ENCODE data around the gene RPL10A.

The RPL10A gene

GRCh38 chr6:35475573-35475972 lies 7.4 kb downstream of the RPL10A start:
- no peak for DNase-seq (ENCODE audit: low read depth)

DNA sequence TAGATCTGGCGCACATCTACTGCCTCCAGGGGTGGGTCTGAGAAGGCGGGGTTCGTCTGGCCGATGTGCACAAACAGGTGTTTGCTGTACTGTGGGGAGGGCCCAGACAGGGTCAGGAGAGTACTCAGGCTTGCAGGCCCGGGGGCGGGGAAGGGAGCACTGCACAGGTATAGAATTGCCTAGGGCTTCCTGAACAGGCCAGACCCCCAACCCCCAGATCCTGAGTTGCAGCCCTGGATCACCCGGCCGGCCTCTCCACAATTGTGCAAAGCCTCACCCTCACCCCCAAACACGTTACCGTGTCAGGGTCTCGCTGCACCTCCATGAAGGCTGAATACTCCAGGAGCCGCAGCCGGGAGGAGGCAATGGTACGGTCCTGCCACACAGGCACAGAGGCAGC lies 7.8 kb downstream of the RPL10A start:
- no peak for DNase-seq (ENCODE audit: low read depth)

DNA sequence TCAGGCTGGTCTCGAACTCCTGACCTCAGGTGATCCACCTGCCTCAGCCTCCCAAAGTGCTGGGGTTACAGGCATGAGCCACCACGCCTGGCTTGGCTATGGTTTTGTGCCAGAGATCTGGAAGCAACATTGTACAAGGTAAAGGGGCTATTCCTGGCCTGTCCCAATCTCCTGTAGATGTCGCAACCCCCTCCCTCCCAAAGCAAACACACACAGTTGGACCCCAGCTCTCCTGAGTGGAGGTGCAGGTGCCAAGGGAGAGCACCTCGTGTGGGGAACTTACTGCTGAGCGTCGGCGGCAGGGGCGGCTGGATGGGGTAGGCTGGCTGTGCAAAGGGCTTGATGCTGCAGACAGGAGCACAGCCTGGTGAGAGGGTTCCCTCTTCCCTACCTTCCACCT lies 8.8 kb downstream of the RPL10A start:
- DNase-seq (ENCODE audit: low read depth) = no peak

- no peak for DNase-seq (ENCODE audit: low read depth)
Observed at GRCh38 chr6:35477551-35478179, 9.5 kb downstream of the RPL10A start.

- no peak for DNase-seq (ENCODE audit: low read depth)
Observed at GRCh38 chr6:35478259-35478658, 10.1 kb downstream of the RPL10A start.

DNA sequence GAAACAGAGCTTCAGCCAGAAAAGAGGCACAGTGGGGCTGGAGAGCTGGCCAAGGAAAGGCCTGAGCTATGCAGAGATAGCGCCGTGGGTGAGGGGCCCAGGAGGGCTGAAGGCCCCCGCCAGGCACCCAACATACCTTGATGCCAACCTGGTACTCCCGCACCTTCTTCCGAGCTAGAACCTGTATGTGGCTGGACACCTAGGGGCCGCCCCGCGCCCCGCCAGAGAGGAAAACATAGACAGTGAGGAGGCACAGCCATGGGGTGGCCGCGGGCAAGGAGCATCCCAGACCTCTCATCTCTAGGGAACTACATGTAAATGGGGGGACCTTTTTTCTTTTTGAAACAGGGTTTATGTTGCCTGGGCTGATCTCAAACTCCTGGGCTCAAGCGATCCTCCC lies 12.0 kb downstream of the RPL10A start:
- no peak for DNase-seq (ENCODE audit: low read depth)

GRCh38 chr6:35481226-35481625 lies 13.0 kb downstream of the RPL10A start:
- DNase-seq (ENCODE audit: low read depth) = no peak

GRCh38 chr6:35483062-35483461 lies 14.9 kb downstream of the RPL10A start:
- no peak for DNase-seq (ENCODE audit: low read depth)

DNA sequence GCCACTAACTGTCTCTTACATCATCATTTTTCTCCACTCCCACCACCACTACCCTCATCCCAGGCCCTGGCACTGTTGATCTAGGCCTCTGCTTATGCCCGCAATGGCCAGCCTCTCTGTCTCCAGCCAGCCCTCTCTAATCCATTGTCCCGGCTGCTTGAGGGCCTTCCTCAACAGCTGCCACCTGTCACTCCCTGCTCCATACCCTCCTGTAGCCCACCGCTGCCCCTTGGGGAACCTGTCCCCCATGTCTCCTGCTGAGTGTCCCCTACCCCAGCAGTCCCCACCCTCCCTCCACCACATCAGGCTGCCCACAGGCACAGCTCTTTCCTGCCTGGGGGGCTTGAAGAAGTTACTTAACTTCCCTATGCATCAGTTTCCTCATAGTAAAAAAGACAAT lies 15.3 kb downstream of the RPL10A start:
- no peak for DNase-seq (ENCODE audit: low read depth)

- no peak for DNase-seq (ENCODE audit: low read depth)
Observed at GRCh38 chr6:35483893-35484645, 15.9 kb downstream of the RPL10A start.

DNA sequence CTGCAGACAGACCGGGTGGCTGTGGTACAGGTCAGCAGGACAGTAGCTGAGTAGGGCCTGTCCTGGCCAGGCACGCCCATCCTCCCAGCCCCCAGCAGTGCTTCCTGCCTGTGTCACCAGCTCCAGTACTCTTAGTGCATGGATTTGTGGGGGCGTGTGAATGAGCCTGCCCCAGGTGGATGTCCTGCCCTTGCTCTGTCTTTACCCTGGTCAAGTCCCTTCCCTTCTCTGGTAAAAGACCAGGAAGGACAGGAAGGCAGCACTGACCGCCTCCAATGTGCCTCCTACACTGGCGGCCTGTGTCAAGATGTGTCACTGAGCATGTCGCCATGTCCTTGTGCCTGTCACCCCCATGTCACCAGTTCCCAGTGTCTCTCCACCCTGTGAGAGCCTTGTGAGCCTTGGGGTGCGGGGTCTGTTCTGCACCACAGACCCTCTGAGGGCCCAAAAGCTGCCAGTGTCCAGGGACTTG lies 16.8 kb downstream of the RPL10A start:
- DNase-seq (ENCODE audit: low read depth) = no peak

GRCh38 chr6:35485402-35485877 lies 17.2 kb downstream of the RPL10A start:
- DNase-seq (ENCODE audit: low read depth) = no peak

DNA sequence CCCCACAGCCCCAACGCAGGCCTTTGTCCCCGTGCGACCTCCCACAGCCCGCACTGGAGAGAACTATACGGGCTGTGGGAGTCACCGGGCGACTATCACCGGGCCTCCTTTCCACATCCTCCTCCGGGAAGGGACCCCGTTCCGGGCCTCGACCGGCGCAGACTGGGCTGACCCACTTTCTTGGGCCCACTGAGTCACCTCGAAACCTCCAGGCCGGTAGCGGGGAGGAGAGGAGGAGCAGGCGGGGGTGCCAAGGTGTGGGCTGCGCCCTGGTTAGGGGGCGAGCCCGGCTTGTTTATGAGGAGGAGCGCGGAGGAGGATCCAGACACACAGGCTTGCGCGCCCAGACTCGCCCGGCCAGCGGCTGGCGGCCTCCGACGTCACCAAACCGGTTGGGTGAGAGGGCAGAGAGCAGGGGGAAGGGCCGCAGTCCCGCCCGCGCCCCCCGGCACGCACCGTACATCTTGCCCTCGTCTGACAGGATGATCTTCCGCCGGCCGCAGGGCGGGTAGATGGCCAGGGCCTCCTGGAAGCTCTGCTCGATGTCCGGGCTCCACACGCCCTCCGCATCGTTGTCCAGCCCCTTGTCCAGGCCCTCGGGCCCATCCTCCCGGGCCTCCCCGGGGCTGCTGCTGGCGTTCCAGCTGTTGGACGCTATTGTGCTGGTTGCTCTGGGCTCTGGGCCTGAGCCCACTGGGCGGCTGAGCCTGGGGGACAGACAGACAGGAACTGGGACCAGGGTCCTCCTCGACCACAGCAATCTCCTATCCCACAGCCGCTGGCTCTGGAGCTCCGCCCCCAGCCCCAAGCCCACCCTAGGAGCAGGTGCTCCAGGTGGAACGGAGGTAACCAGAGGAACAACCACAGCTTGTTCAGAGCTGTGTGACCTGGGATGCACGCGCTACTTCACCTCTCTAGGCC lies 18.1 kb downstream of the RPL10A start:
- DNase-seq (ENCODE audit: low read depth) = no peak

DNA sequence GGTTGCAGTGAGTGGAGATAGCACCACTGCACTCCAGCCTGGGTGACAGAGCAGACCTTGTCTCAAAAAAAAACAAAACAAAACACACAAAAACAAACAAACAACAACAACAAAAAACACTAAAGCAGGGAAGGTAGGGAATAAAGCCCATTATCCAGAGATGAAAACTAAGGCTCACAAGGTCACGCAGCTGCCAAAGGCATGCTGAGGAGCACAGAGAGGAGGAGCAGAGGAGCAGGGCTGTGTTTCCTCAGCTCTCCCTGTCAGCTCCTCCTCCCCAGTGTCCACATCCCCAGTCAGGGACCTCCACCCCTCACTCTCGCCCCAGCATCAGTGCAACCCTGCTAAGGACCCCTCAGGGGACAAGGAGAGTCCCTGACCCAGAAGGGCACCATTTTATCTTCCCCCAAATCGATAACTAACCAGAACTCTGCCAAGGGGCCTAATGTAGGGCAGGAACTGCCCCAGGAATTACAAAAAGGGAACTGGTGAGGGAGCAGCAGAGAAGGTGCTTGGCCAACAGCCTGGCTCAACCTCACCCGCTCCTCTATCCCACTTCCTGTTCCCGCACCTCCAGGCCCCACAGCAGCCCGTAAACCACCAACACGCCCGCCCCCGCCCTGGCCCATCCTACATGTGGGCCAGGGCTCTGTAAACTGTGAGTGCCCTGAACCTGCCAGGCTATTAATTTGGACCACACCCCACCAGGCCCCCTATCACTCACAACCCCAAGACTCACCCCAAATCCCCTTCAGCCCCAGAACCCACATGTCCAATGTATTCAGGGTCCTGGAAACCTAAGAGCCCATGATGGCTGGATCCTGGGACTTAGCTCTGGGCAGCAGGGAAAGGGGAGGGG lies 19.7 kb downstream of the RPL10A start:
- no peak for DNase-seq (ENCODE audit: low read depth)

DNA sequence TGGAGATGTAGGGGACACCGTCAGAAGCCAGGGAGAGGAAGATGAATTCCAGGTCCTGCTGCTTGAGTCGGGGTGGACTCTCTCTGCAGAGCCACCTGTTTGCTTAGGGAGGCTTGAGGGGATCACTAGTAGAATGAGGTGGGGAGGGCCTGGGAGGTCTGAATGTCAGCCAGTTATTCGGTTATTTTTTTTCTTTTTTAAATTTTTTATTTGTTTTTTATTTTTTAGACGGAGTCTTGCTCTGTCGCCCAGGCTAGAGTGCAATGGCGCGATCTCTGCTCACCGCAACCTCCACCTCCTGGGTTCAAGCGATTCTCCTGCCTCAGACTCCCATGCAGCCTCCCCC lies 20.3 kb downstream of the RPL10A start:
- no peak for DNase-seq (ENCODE audit: low read depth)

GRCh38 chr6:35489066-35489465 lies 20.9 kb downstream of the RPL10A start:
- no peak for DNase-seq (ENCODE audit: low read depth)

DNA sequence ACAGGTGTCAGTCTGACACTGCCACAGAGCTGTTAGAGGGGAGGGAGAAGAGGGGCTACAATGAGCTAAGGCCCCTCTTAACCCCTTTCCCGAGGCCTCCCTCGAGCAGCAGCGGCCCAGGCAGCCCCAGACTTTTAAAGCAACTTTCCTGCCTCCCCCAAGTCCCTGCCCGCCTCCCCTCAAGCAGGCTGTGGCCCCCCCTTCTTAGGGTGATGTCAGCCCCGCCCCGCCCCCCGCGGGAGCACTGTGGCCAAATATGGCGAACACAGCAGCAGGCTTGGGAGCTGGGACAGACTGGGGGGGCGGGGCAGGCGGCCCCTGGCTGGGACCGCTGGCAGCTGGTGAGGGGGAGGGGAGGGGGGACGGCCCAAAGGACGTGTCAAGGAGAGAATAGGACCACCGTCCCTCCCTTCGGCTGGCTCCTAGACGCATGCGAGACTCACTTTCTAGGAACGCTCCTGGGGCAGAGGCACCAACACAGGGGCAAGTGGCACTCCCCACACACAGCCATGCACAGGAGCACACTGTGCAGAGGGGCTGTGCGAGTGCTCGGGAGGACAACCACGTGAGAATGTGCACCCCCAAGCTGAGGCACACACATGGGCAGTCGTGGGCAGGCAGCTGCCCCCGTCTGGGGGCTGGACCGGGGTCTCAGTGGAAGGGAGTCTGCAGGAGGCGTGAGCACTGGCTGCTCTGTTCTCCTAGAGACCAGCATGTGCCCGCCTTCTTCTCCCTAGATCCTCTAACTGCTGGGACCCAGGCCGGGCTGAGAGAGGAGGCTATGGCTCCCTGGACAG lies 22.0 kb downstream of the RPL10A start:
- no peak for DNase-seq (ENCODE audit: low read depth)

- no peak for DNase-seq (ENCODE audit: low read depth)
Observed at GRCh38 chr6:35490821-35491557, 22.8 kb downstream of the RPL10A start.

DNA sequence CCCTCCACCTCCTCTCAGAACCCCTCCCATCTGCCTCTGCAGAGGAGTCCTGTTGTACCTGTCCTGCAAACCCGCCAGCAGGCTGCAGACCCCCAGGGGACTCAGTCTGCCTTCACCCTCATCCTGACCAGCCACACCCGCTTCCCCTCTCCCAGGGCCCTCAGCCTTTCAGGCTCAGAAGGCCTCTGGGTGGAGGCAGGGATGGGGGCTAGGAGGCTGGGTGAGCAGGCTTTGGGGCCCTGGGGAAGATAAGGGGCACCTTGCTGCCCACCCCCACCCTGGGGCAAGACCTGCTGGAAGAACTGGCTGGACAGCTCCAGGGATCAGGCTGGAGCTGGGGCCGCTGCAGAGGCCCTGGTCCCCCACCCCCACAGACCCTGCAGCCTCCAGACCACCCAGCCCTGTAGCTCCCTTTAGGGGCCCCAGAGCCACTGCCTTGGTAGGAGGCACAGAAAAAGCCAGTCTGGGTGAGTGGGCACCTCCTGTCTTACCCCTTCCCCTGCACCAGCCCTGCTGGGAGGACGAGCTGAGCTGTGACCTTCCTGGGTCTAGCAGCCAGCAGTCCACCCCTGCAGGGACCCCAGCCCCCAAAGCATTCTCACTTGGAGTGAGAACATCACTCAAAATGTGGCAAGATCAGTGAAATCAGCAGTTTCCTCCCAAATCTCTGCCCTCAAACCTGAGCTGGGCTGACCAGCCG lies 23.5 kb downstream of the RPL10A start:
- no peak for DNase-seq (ENCODE audit: low read depth)

Data from T follicular helper cell (primary cell).